Astrocyte (in vitro differentiated cells and primary cell): ENCODE measurements around the gene ST8SIA6. TPM values are rescaled to one million over a fixed set of nuclear protein-coding genes. Genes with fewer than 3 reads are reported as not detected.
"Not testable (repeated sequence)": the region's sequence is repeated elsewhere in the genome, so short reads cannot be mapped to it uniquely, and the experiment has no call there.

Source experiments
- DNase-seq: peaks from one replicate; pipeline ENCODE4 v3.0.0-alpha.2; 2010; ENCODE audit warnings: low read depth
- FAIRE-seq: peaks from 2 replicates; lab custom pipeline; 2011; peaks lifted over from hg19 to GRCh38; lab: Jason Lieb, UNC
- H2AFZ ChIP-seq: 2 replicates; pipeline ENCODE4 v1.6.0; 2012; ENCODE audit warnings: low read depth, low read length, inconsistent platforms
- H3K27ac ChIP-seq: 2 replicates; pipeline ENCODE4 v1.5.1; 2011; ENCODE audit warnings: low read depth, low read length, inconsistent platforms
- H3K27me3 ChIP-seq: 2 replicates; pipeline ENCODE4 v1.6.0; 2011; ENCODE audit warnings: low read length, inconsistent platforms; ENCODE audit not compliant: insufficient read depth
- H3K36me3 ChIP-seq: 2 replicates; pipeline ENCODE4 v1.5.1; 2011; ENCODE audit warnings: low read length, inconsistent platforms; ENCODE audit not compliant: insufficient read depth
- H3K4me1 ChIP-seq: 2 replicates; pipeline ENCODE4 v1.5.1; 2011; ENCODE audit warnings: low read length, inconsistent platforms; ENCODE audit not compliant: insufficient read depth
- H3K4me2 ChIP-seq: 2 replicates; pipeline ENCODE4 v1.6.0; 2012; ENCODE audit warnings: low read length, inconsistent platforms
- H3K4me3 ChIP-seq: 2 replicates; pipeline ENCODE4 v1.5.1; 2011; ENCODE audit warnings: low read depth, mild to moderate bottlenecking, low read length, inconsistent platforms; ENCODE audit not compliant: insufficient read depth
- H3K79me2 ChIP-seq: 2 replicates; pipeline ENCODE4 v1.6.0; 2012; ENCODE audit warnings: mild to moderate bottlenecking, low read length, inconsistent platforms; ENCODE audit not compliant: insufficient read depth
- H3K9ac ChIP-seq: 2 replicates; pipeline ENCODE4 v1.6.0; 2012; ENCODE audit warnings: mild to moderate bottlenecking, low read length, inconsistent platforms
- H3K9me3 ChIP-seq: 2 replicates; pipeline ENCODE4 v1.5.1; 2012; ENCODE audit warnings: low read depth, mild to moderate bottlenecking, low read length, inconsistent platforms; ENCODE audit not compliant: insufficient read depth
- H4K20me1 ChIP-seq: 2 replicates; pipeline ENCODE4 v1.6.0; 2012; ENCODE audit warnings: low read length, inconsistent platforms; ENCODE audit not compliant: insufficient read depth
- H3K27ac Mint-ChIP-seq: one replicate; pipeline ENCODE4 v1.8.0; 2021; ENCODE audit warnings: mild to moderate bottlenecking, mixed read lengths; ENCODE audit not compliant: unreplicated experiment
- H3K27me3 Mint-ChIP-seq: one replicate; pipeline ENCODE4 v1.8.0; 2021; ENCODE audit warnings: low read depth, mixed read lengths; ENCODE audit not compliant: unreplicated experiment
- H3K36me3 Mint-ChIP-seq: one replicate; pipeline ENCODE4 v1.8.0; 2021; ENCODE audit warnings: low read depth, mixed read lengths; ENCODE audit not compliant: unreplicated experiment
- H3K4me1 Mint-ChIP-seq: one replicate; pipeline ENCODE4 v1.8.0; 2021; ENCODE audit warnings: low read depth, mixed read lengths; ENCODE audit not compliant: unreplicated experiment
- H3K4me3 Mint-ChIP-seq: one replicate; pipeline ENCODE4 v1.8.0; 2021; ENCODE audit warnings: mild to moderate bottlenecking, moderate library complexity, mixed read lengths; ENCODE audit not compliant: unreplicated experiment
- H3K9me3 Mint-ChIP-seq: one replicate; pipeline ENCODE4 v1.8.0; 2021; ENCODE audit warnings: mild to moderate bottlenecking, mixed read lengths; ENCODE audit not compliant: unreplicated experiment
- CTCF ChIP-seq: IDR thresholded peaks from 2 replicates; pipeline ENCODE4 v1.5.1; 2011; ENCODE audit warnings: low read depth, mild to moderate bottlenecking, inconsistent platforms, low read length, moderate library complexity; ENCODE audit not compliant: insufficient read depth
- EZH2 ChIP-seq: IDR thresholded peaks from 2 replicates; pipeline ENCODE4 v1.6.1; 2012; ENCODE audit warnings: mild to moderate bottlenecking, low read length, inconsistent platforms; ENCODE audit not compliant: insufficient read depth
- total RNA-seq: library from RNA; stranded (reverse); gene quantifications from 2 replicates; pipeline ENCODE4 v1.2.1, GENCODE V29; 2021

ST8SIA6 gene
- total RNA-seq, 1 donor from 2014 or later = not detected

DNA sequence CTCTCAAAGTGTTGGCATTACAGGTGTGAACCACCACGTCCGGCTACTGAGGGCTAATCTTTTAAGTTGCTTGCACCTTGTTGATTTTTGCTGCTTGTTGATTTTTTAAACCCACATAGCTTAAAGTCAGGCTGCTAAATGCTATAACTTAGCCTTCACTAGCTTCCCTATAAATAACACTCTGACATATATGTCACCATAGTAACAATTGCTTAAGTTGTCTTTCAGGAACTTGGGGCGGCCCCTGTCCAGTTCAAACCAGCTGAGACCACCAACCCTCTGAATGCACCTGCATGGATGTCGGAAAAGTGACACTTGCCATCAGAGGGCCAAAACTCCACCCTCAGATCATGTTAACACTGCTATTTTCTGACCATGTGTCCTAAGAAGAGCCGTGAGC, 47.3 kb downstream of the ST8SIA6 start:
- Histone ChIP-seq H2AFZ (no peak overlapping the region), H3K27me3 (no peaks in the 10 kb centered on the region), H3K4me3 (no peak overlapping the region), H3K36me3 (no peaks in the 10 kb centered on the region), H3K27ac (no peak overlapping the region), H3K4me2 (no peak overlapping the region), H3K4me1 (no peaks in the 10 kb centered on the region), H3K9ac (no peak overlapping the region), H3K9me3 (no peaks in the 10 kb centered on the region), H3K79me2 (no peaks in the 10 kb centered on the region), H4K20me1 (no peaks in the 10 kb centered on the region)
- no peak overlapping the region for H3K27ac Mint-ChIP-seq
- H3K4me1 Mint-ChIP-seq = no peaks in the 10 kb centered on the region
- FAIRE-seq (no peak), DNase-seq (no peak)
- H3K36me3 Mint-ChIP-seq = no peaks in the 10 kb centered on the region
- no peak overlapping the region for H3K4me3 Mint-ChIP-seq
- no peaks in the 10 kb centered on the region for H3K9me3 Mint-ChIP-seq
- TF ChIP-seq CTCF (no peak), EZH2 (no peak)
- H3K27me3 Mint-ChIP-seq = peaks cover 2% of the 10 kb centered on the region

DNA sequence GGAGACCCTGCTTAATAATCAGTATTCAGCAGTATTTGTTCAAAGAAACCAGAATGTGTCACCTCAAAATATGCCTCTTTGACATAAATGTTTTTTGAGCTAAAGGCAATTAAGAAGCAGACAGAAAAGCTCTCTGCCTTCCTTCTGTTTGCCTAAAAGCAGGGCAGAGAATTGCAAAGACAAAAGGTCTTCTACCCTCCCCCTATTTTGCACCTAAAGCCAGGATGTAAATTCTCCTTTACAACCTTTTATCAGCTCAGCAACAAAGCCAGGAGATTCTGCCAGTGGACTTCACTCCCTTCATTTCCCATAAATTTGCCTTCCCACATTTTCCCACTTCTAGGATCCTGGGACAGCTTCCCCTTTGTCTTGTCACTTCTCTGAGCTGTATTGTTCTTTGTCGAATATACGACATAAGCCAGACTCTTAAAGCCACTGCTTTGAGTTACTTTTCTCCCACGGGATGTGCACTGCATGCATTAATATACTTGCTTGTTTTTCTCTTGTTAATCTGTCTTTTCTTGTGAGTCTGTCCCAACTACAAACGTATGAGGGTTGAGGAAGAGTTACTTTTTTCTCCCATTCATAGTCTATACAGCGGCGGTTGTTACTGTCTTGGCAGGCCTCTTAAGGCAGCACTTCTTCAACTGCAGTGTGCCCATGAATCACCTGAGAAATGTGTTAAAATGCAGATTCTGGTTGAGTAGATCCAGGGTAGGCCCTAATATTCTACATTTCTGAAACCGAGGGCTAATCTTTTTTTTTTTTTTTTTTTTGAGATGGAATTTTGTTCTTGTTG, 48.2 kb downstream of the ST8SIA6 start:
- Histone ChIP-seq H3K27me3 (no peaks in the 10 kb centered on the region), H4K20me1 (no peaks in the 10 kb centered on the region), H3K79me2 (no peaks in the 10 kb centered on the region), H3K9me3 (no peaks in the 10 kb centered on the region), H3K27ac (no peak overlapping the region), H3K4me1 (no peaks in the 10 kb centered on the region), H3K36me3 (no peaks in the 10 kb centered on the region), H3K9ac (no peak overlapping the region), H2AFZ (peak overlapping the region; percentile 23), H3K4me3 (no peak overlapping the region), H3K4me2 (no peak overlapping the region)
- no peaks in the 10 kb centered on the region for H3K4me1 Mint-ChIP-seq
- H3K36me3 Mint-ChIP-seq = no peaks in the 10 kb centered on the region
- no peak overlapping the region for H3K4me3 Mint-ChIP-seq
- peaks cover 1% of the 10 kb centered on the region for H3K9me3 Mint-ChIP-seq
- FAIRE-seq (no peak), DNase-seq (no peak)
- H3K27me3 Mint-ChIP-seq = peaks cover 2% of the 10 kb centered on the region
- no peak for TF ChIP-seq CTCF
- no peak overlapping the region for H3K27ac Mint-ChIP-seq

GRCh38 chr10:17403161-17403560, 51.2 kb downstream of the ST8SIA6 start:
- Histone ChIP-seq H3K79me2 (no peaks in the 10 kb centered on the region), H3K4me3 (no peak overlapping the region), H3K9ac (no peak overlapping the region), H3K27me3 (no peaks in the 10 kb centered on the region), H3K9me3 (no peaks in the 10 kb centered on the region), H3K4me2 (no peak overlapping the region), H3K36me3 (no peaks in the 10 kb centered on the region), H4K20me1 (no peaks in the 10 kb centered on the region), H3K4me1 (no peaks in the 10 kb centered on the region), H2AFZ (no peak overlapping the region), H3K27ac (no peak overlapping the region)
- DNase-seq = no peak
- H3K4me1 Mint-ChIP-seq = no peaks in the 10 kb centered on the region
- H3K9me3 Mint-ChIP-seq = peaks cover 3% of the 10 kb centered on the region
- H3K36me3 Mint-ChIP-seq = no peaks in the 10 kb centered on the region
- FAIRE-seq = no peak
- no peak overlapping the region for H3K4me3 Mint-ChIP-seq
- H3K27me3 Mint-ChIP-seq = peaks cover 2% of the 10 kb centered on the region
- no peak overlapping the region for H3K27ac Mint-ChIP-seq
- no peak for TF ChIP-seq EZH2
- TF ChIP-seq CTCF = no peak

- FAIRE-seq, H3K36me3 ChIP-seq, H3K79me2 ChIP-seq: not testable (repeated sequence)
These were observed 52.4 kb downstream of the ST8SIA6 start for GRCh38 chr10:17402040-17402439.

More at GRCh38 chr10:17402040-17402439, 52.4 kb downstream of the ST8SIA6 start:
- not testable (repeated sequence) for H3K27ac ChIP-seq, H3K4me2 ChIP-seq, H4K20me1 ChIP-seq, H3K27ac Mint-ChIP-seq, H3K4me3 Mint-ChIP-seq, H3K4me3 ChIP-seq, H3K4me1 Mint-ChIP-seq, H2AFZ ChIP-seq, H3K9me3 Mint-ChIP-seq, H3K27me3 ChIP-seq, H3K27me3 Mint-ChIP-seq, H3K36me3 Mint-ChIP-seq, H3K9ac ChIP-seq, DNase-seq, H3K9me3 ChIP-seq, H3K4me1 ChIP-seq
